A549 (cell line): ENCODE results near the gene MON2. TPM values are rescaled to one million over a fixed set of nuclear protein-coding genes. Genes with fewer than 3 reads are reported as not detected.

ENCODE experiments used
- ATAC-seq, 2 experiments: fragments of 200-7000 bp in 1 of 2; fragments of >200 bp in 1 of 2; cut with Nextera tagmentation in 1 of 2; cut with Tn5 transposase in 1 of 2; 3 replicates each; pipeline versions ENCODE4 v1.8.0 to v1.9.1; 2018 to 2020; ENCODE audit warnings: mild to moderate bottlenecking in 1 of 2, moderate library complexity in 1 of 2
- CTCF ChIA-PET: fragments of 300-600 bp; sonication (Branson Sonifier 250); formaldehyde crosslinking; extraction: SDS; loops from one replicate; lab custom pipeline; 2021; ENCODE audit warnings: antibody characterized with exemption, inconsistent platforms; lab: Yijun Ruan, JAX
- POLR2A ChIA-PET: fragments of 350-600 bp; formaldehyde crosslinking; extraction: SDS; loops from one replicate; lab custom pipeline; 2021; ENCODE audit warnings: antibody characterized with exemption, inconsistent platforms; lab: Yijun Ruan, JAX
- DNase-seq, 2 experiments: peaks; one replicate each; pipeline versions ENCODE4 v3.0.0 to v3.0.0-alpha.2; 2011 to 2016; ENCODE audit warnings: low read depth in 1 of 2, low spot score in 1 of 2
- FAIRE-seq: peaks from 2 replicates; lab custom pipeline; 2011; peaks lifted over from hg19 to GRCh38; lab: Jason Lieb, UNC
- H3K27ac ChIP-seq, 2 experiments: fragments of >200 bp; sonication (Bioruptor Twin); formaldehyde crosslinking; 3 replicates each; pipeline ENCODE4 v1.5.1; 2016 to 2017
- H3K4me1 ChIP-seq: fragments of >200 bp; sonication (Bioruptor Twin); formaldehyde crosslinking; 3 replicates; pipeline ENCODE4 v1.6.1; 2016
- H3K4me2 ChIP-seq: fragments of >200 bp; sonication (Bioruptor Twin); formaldehyde crosslinking; 3 replicates; pipeline ENCODE4 v1.6.1; 2016
- H3K4me3 ChIP-seq: fragments of >200 bp; sonication (Bioruptor Twin); formaldehyde crosslinking; 3 replicates; pipeline ENCODE4 v1.5.1; 2016
- H3K9me3 ChIP-seq: fragments of >200 bp; sonication (Bioruptor Twin); formaldehyde crosslinking; 3 replicates; pipeline ENCODE4 v1.6.1; 2016
- BHLHE40 ChIP-seq: IDR thresholded peaks from 2 replicates; pipeline ENCODE4 v1.6.1; 2012; ENCODE audit warnings: low read depth, low read length, inconsistent platforms
- CBX2 ChIP-seq: fragments of 200-600 bp; sonication (generic); IDR thresholded peaks from 2 replicates; pipeline ENCODE4 v1.6.1; 2016; ENCODE audit warnings: low read depth, mild to moderate bottlenecking, borderline replicate concordance
- CBX8 ChIP-seq: fragments of 200-600 bp; sonication (generic); IDR thresholded peaks from 2 replicates; pipeline ENCODE4 v1.6.1; 2016
- EHF ChIP-seq: fragments of 250-450 bp; sonication (Bioruptor Pico); IDR thresholded peaks from 2 replicates; pipeline ENCODE4 v1.5.0; 2020; ENCODE audit warnings: mild to moderate bottlenecking
- EHMT2 ChIP-seq: fragments of 200-600 bp; sonication (generic); IDR thresholded peaks from 2 replicates; pipeline ENCODE4 v1.6.1; 2016; ENCODE audit warnings: antibody characterized with exemption, low read depth, mild to moderate bottlenecking, moderate library complexity
- FOSB ChIP-seq: fragments of 250-450 bp; sonication (Bioruptor Pico); IDR thresholded peaks from 2 replicates; pipeline ENCODE4 v1.5.0; 2020; ENCODE audit warnings: mild to moderate bottlenecking, moderate library complexity
- FOSL2 ChIP-seq, 2 experiments: fragments of 450-650 bp in 1 of 2; fragments of >200 bp in 1 of 2; sonication (Bioruptor Twin) in 1 of 2; formaldehyde crosslinking; IDR thresholded peaks; 2 replicates each; pipeline versions ENCODE4 v1.5.0 to v1.6.1; 2016 to 2020; ENCODE audit warnings: mild to moderate bottlenecking in 1 of 2, moderate library complexity in 1 of 2
- FOXS1 ChIP-seq: fragments of 250-450 bp; sonication (Bioruptor Pico); IDR thresholded peaks from 2 replicates; pipeline ENCODE4 v1.5.0; 2020; ENCODE audit warnings: mild to moderate bottlenecking, moderate library complexity
- MAFK ChIP-seq: fragments of 450-650 bp; IDR thresholded peaks from 2 replicates; pipeline ENCODE4 v1.6.1; 2014; ENCODE audit not compliant: partially characterized antibody
- MAZ ChIP-seq: fragments of 150-350 bp; IDR thresholded peaks from 2 replicates; pipeline ENCODE4 v1.6.1; 2014; ENCODE audit warnings: antibody characterized with exemption, low read depth, low read length, borderline replicate concordance
- NPAS2 ChIP-seq: fragments of 250-450 bp; sonication (Bioruptor Pico); IDR thresholded peaks from 2 replicates; pipeline ENCODE4 v1.8.0; 2022; ENCODE audit warnings: mild to moderate bottlenecking, moderate library complexity, borderline replicate concordance
- NR3C1 ChIP-seq: fragments of >200 bp; sonication (Bioruptor Twin); formaldehyde crosslinking; IDR thresholded peaks from 3 replicates; pipeline ENCODE4 v1.6.1; 2017
- POLR2A ChIP-seq: IDR thresholded peaks from 2 replicates; pipeline ENCODE4 v1.6.1; 2012; ENCODE audit warnings: mild to moderate bottlenecking, low read length
- POLR2AphosphoS2 ChIP-seq: conservative IDR thresholded peaks from 2 replicates; pipeline ENCODE4 v1.6.1; 2012; ENCODE audit warnings: low read length, improper control_type of control experiment, inconsistent platforms
- TP53 ChIP-seq: fragments of 250-450 bp; sonication (Bioruptor Pico); IDR thresholded peaks from 2 replicates; pipeline ENCODE4 v1.5.0; 2021; ENCODE audit warnings: mild to moderate bottlenecking, moderate library complexity
- ZSCAN20 ChIP-seq: fragments of 250-450 bp; sonication (Bioruptor Pico); IDR thresholded peaks from 2 replicates; pipeline ENCODE4 v1.8.0; 2022; ENCODE audit warnings: mild to moderate bottlenecking, moderate library complexity
- WGBS: methylation state at CpG from one replicate; pipeline ENCODE4 v1.1.6; 2017; ENCODE audit errors: missing lambda C conversion rate; 5-methylcytosine and 5-hydroxymethylcytosine counted together
- polyA plus RNA-seq, 4 experiments: library from polyadenylated mRNA; depleted of rRNA in 3 of 4; stranded (reverse); fragments of >200 nt; fragmentation: RNase III in 1 of 4; extraction: RNeasy Plus Mini Kit Qiagen cat#74134 plus additional on column Dnase treatment in 1 of 4; gene quantifications; 2 replicates in 3 of 4; 3 replicates in 1 of 4; pipeline ENCODE4 v1.2.3, GENCODE V29; 2011 to 2017
- TF ChIP-seq, protein P1 (sequence below): fragments of >200 bp; sonication (Bioruptor Twin); formaldehyde crosslinking; IDR thresholded peaks from 3 replicates; pipeline ENCODE4 v1.5.1; 2016
- TF ChIP-seq, protein P2 (sequence below): fragments of 200-600 bp; sonication (generic); IDR thresholded peaks from 2 replicates; pipeline ENCODE4 v1.6.1; 2016; ENCODE audit warnings: antibody characterized with exemption, mild to moderate bottlenecking, moderate library complexity
- TF ChIP-seq, protein P3 (sequence below): fragments of >200 bp; sonication (Bioruptor Twin); formaldehyde crosslinking; IDR thresholded peaks from 3 replicates; pipeline ENCODE4 v1.6.1; 2016
- TF ChIP-seq, protein P4 (sequence below): fragments of 250-450 bp; sonication (Bioruptor Pico); IDR thresholded peaks from 2 replicates; pipeline ENCODE4 v1.5.0; 2020; ENCODE audit warnings: low read depth, mild to moderate bottlenecking, moderate library complexity

Gene MON2
- polyA plus RNA-seq, 2 of the 4 experiments (the other 2 are of a cell fraction) = 17.1 to 27.7 TPM

DNA sequence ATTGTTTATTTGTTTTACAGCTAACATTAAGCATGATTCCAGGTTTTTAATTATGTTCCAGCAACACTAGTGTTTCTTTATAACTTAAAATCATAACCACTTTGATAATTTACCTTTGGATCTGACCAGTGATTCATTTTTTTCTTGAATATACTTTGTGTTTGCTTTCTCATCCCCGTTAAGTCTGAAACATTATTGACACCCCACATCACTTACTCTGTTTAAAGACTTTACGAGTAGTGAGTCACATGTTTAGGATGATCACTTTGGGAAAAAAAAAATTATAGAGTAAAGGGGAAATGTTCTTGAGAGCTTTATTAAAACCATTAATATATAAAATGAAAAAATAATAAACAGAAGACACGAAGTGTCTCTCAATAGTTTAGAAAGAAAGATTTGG, 132.2 kb downstream of the MON2 start:
- H3K27ac ChIP-seq = no peak overlapping the region
- ChIA-PET CTCF (interaction anchor here (1.2 to 1.3 kb wide), 2 partner anchors 17 to 200 kb away, joined by 3 to 5 read pairs; no protein-coding TSS in a partner anchor), POLR2A (no interaction called here)
- H3K4me1 ChIP-seq = peaks cover 29% of the 10 kb centered on the region
- no peak overlapping the region for H3K4me3 ChIP-seq
- ATAC-seq (no peak), DNase-seq (no peak), FAIRE-seq (no peak)
- TF ChIP-seq FOSL2 (IDR thresholded peaks at IDR 0.05) (no peak), FOSL2 (CRISPR knock-in tag; IDR thresholded peaks at IDR 0.05) (peak; percentile 24; the same call in 1 of the 2 replicates), EHMT2 (no peak)
- H3K4me2 ChIP-seq = peak overlapping the region; percentile 39; the same call in 2 of the 3 replicates
- no peaks in the 10 kb centered on the region for H3K9me3 ChIP-seq
- 25% methylated on average over 3 of the region's 3 CpGs for WGBS

GRCh38 chr12:62599854-62600437, 133.3 kb downstream of the MON2 start:
- Histone ChIP-seq H3K4me2 (no peak overlapping the region), H3K4me1 (peaks cover 29% of the 10 kb centered on the region), H3K4me3 (no peak overlapping the region), H3K9me3 (no peaks in the 10 kb centered on the region), H3K27ac (0 out of 6 replicates have a peak overlapping the region, but pooled peaks of 1 of the 2 experiments have one; percentile 14)
- ATAC-seq (no peak), DNase-seq (peak in 1 of 2 experiments; percentile 48), FAIRE-seq (no peak)
- ChIA-PET CTCF (interaction anchor here (0.9 to 1.3 kb wide), 5 partner anchors 11 to 198 kb away, joined by 3 to 6 read pairs (median 4); no protein-coding TSS in a partner anchor), POLR2A (no interaction called here)
- TF ChIP-seq POLR2A = no peak
- no peak for TF ChIP-seq NPAS2 (CRISPR knock-in tag)
- TF ChIP-seq, protein P1, sequence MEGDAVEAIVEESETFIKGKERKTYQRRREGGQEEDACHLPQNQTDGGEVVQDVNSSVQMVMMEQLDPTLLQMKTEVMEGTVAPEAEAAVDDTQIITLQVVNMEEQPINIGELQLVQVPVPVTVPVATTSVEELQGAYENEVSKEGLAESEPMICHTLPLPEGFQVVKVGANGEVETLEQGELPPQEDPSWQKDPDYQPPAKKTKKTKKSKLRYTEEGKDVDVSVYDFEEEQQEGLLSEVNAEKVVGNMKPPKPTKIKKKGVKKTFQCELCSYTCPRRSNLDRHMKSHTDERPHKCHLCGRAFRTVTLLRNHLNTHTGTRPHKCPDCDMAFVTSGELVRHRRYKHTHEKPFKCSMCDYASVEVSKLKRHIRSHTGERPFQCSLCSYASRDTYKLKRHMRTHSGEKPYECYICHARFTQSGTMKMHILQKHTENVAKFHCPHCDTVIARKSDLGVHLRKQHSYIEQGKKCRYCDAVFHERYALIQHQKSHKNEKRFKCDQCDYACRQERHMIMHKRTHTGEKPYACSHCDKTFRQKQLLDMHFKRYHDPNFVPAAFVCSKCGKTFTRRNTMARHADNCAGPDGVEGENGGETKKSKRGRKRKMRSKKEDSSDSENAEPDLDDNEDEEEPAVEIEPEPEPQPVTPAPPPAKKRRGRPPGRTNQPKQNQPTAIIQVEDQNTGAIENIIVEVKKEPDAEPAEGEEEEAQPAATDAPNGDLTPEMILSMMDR = 0 out of 3 replicates have a peak, but pooled peaks have one; percentile 18
- TF ChIP-seq NR3C1 = no peak
- 89% methylated on average over 5 of the region's 5 CpGs for WGBS

- Histone ChIP-seq H3K4me1 (peaks cover 42% of the 10 kb centered on the region), H3K4me2 (peak overlapping the region; percentile 84), H3K4me3 (peak overlapping the region; percentile 65), H3K27ac (peak overlapping the region; percentile 98), H3K9me3 (no peaks in the 10 kb centered on the region)
- TF ChIP-seq BHLHE40 (no peak), CBX2 (no peak), ZSCAN20 (CRISPR knock-in tag) (no peak), FOXS1 (CRISPR knock-in tag) (no peak), FOSL2 (IDR thresholded peaks at IDR 0.05) (no peak), FOSL2 (CRISPR knock-in tag; IDR thresholded peaks at IDR 0.05) (no peak), EHF (CRISPR knock-in tag) (no peak), MAFK (no peak), NR3C1 (no peak), FOSB (no peak), MAZ (no peak), POLR2AphosphoS2 (no peak), CBX8 (no peak), TP53 (CRISPR knock-in tag) (no peak)
- TF ChIP-seq, protein P2, sequence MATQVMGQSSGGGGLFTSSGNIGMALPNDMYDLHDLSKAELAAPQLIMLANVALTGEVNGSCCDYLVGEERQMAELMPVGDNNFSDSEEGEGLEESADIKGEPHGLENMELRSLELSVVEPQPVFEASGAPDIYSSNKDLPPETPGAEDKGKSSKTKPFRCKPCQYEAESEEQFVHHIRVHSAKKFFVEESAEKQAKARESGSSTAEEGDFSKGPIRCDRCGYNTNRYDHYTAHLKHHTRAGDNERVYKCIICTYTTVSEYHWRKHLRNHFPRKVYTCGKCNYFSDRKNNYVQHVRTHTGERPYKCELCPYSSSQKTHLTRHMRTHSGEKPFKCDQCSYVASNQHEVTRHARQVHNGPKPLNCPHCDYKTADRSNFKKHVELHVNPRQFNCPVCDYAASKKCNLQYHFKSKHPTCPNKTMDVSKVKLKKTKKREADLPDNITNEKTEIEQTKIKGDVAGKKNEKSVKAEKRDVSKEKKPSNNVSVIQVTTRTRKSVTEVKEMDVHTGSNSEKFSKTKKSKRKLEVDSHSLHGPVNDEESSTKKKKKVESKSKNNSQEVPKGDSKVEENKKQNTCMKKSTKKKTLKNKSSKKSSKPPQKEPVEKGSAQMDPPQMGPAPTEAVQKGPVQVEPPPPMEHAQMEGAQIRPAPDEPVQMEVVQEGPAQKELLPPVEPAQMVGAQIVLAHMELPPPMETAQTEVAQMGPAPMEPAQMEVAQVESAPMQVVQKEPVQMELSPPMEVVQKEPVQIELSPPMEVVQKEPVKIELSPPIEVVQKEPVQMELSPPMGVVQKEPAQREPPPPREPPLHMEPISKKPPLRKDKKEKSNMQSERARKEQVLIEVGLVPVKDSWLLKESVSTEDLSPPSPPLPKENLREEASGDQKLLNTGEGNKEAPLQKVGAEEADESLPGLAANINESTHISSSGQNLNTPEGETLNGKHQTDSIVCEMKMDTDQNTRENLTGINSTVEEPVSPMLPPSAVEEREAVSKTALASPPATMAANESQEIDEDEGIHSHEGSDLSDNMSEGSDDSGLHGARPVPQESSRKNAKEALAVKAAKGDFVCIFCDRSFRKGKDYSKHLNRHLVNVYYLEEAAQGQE = no peak
- TF ChIP-seq, protein P3, sequence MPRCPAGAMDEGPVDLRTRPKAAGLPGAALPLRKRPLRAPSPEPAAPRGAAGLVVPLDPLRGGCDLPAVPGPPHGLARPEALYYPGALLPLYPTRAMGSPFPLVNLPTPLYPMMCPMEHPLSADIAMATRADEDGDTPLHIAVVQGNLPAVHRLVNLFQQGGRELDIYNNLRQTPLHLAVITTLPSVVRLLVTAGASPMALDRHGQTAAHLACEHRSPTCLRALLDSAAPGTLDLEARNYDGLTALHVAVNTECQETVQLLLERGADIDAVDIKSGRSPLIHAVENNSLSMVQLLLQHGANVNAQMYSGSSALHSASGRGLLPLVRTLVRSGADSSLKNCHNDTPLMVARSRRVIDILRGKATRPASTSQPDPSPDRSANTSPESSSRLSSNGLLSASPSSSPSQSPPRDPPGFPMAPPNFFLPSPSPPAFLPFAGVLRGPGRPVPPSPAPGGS = no peak
- TF ChIP-seq, protein P1 = no peak
- TF ChIP-seq, protein P4, sequence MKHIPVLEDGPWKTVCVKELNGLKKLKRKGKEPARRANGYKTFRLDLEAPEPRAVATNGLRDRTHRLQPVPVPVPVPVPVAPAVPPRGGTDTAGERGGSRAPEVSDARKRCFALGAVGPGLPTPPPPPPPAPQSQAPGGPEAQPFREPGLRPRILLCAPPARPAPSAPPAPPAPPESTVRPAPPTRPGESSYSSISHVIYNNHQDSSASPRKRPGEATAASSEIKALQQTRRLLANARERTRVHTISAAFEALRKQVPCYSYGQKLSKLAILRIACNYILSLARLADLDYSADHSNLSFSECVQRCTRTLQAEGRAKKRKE (CRISPR knock-in tag) = no peak
- no peak for ATAC-seq
- no peak for DNase-seq
- ChIA-PET CTCF (interaction anchor here (1.0 to 2.5 kb wide), 7 partner anchors 8 to 198 kb away, joined by 3 to 19 read pairs (median 4); no protein-coding TSS in a partner anchor), POLR2A (interaction anchor here (0.6 to 1.5 kb wide), 4 partner anchors 15 to 179 kb away, joined by 3 to 5 read pairs (median 4); no protein-coding TSS in a partner anchor)
- FAIRE-seq = no peak
- 34% methylated on average over 2 of the region's 2 CpGs for WGBS
Measured at GRCh38 chr12:62601765-62602164, 135.1 kb downstream of the MON2 start.
